SK-N-SH (cell line): Measurements from ENCODE around the gene POU4F3. TPM values are rescaled to one million over a fixed set of nuclear protein-coding genes. Genes with fewer than 3 reads are reported as not detected.

Experiments
- CTCF ChIA-PET: fragments of 300-600, 350-600 bp; formaldehyde crosslinking; extraction: SDS; loops from one replicate; lab custom pipeline; 2021; lab: Yijun Ruan, JAX
- POLR2A ChIA-PET: fragments of 350-600 bp; sonication (Branson Sonifier 250); formaldehyde crosslinking; extraction: SDS; loops from one replicate; lab custom pipeline; 2020; ENCODE audit warnings: antibody characterized with exemption, inconsistent platforms; lab: Yijun Ruan, JAX
- DNase-seq: peaks from one replicate; pipeline ENCODE4 v3.0.0; 2012
- H2AFZ ChIP-seq: fragments of 200-600 bp; sonication (generic); 2 replicates; pipeline ENCODE4 v1.8.1; 2016; ENCODE audit warnings: antibody characterized with exemption, mild to moderate bottlenecking, low read depth
- H3F3A ChIP-seq: fragments of 200-600 bp; sonication (generic); replicated peaks from 2 replicates; pipeline ENCODE3; 2016; ENCODE audit warnings: antibody characterized with exemption, mild to moderate bottlenecking; ENCODE audit not compliant: insufficient read depth
- H3K27ac ChIP-seq, 2 experiments: fragments of 200-500 bp in 1 of 2; fragments of 200-600 bp in 1 of 2; sonication (Bioruptor generic) in 1 of 2; sonication (generic), shearing (Covaris generic) in 1 of 2; 2 replicates each; pipeline versions ENCODE4 v1.5.1 to v1.6.1; 2014 to 2016; ENCODE audit warnings: low read depth in 2 of 2, inconsistent platforms in 1 of 2, low read length in 1 of 2, mild to moderate bottlenecking in 1 of 2, mixed read lengths in 1 of 2
- H3K27me3 ChIP-seq: fragments of 200-600 bp; sonication (generic), shearing (Covaris generic); 2 replicates; pipeline ENCODE4 v1.6.1; 2016; ENCODE audit warnings: mixed run types; ENCODE audit not compliant: insufficient read depth
- H3K36me3 ChIP-seq, 2 experiments: fragments of 200-500 bp in 1 of 2; fragments of 200-600 bp in 1 of 2; sonication (Bioruptor generic) in 1 of 2; sonication (generic) in 1 of 2; replicated peaks in 1 of 2; 2 replicates each; pipeline versions ENCODE3 to v1.5.1; 2014 to 2016; ENCODE audit warnings: low read length in 1 of 2, mild to moderate bottlenecking in 1 of 2; ENCODE audit not compliant: insufficient read depth in 2 of 2, control insufficient read depth in 1 of 2
- H3K4me1 ChIP-seq, 2 experiments: fragments of 200-500 bp in 1 of 2; fragments of 200-600 bp in 1 of 2; sonication (Bioruptor generic) in 1 of 2; sonication (generic), shearing (Covaris generic) in 1 of 2; 2 replicates each; pipeline versions ENCODE4 v1.5.1 to v1.6.1; 2014 to 2016; ENCODE audit warnings: low read depth in 1 of 2, low read length in 1 of 2, mixed run types in 1 of 2; ENCODE audit not compliant: insufficient read depth in 2 of 2, control insufficient read depth in 1 of 2
- H3K4me2 ChIP-seq: fragments of 200-600 bp; sonication (generic), shearing (Covaris generic); 2 replicates; pipeline ENCODE4 v1.6.1; 2017; ENCODE audit warnings: mixed run types
- H3K4me3 ChIP-seq, 2 experiments: fragments of 200-500 bp in 1 of 2; fragments of 200-600 bp in 1 of 2; sonication (Bioruptor generic) in 1 of 2; sonication (generic), shearing (Covaris generic) in 1 of 2; 2 replicates each; pipeline versions ENCODE4 v1.5.1 to v1.8.1; 2014 to 2016; ENCODE audit warnings: low read depth in 2 of 2, inconsistent platforms in 1 of 2, low read length in 1 of 2, mild to moderate bottlenecking in 1 of 2, mixed read lengths in 1 of 2, moderate library complexity in 1 of 2
- H3K79me2 ChIP-seq: fragments of 200-600 bp; sonication (generic); 2 replicates; pipeline ENCODE4 v1.8.1; 2017; ENCODE audit warnings: mild to moderate bottlenecking; ENCODE audit not compliant: insufficient read depth
- H3K9ac ChIP-seq: fragments of 200-600 bp; sonication (generic); 2 replicates; pipeline ENCODE4 v1.6.1; 2017; ENCODE audit warnings: mixed run types
- H3K9me2 ChIP-seq: fragments of 200-600 bp; sonication (generic); 2 replicates; pipeline ENCODE4 v1.6.1; 2017; ENCODE audit warnings: mixed run types
- H3K9me3 ChIP-seq: fragments of 200-600 bp; sonication (generic); 2 replicates; pipeline ENCODE4 v1.6.1; 2017; ENCODE audit warnings: mixed run types, mild to moderate bottlenecking, moderate library complexity
- H4K20me1 ChIP-seq: fragments of 200-600 bp; sonication (generic); 2 replicates; pipeline ENCODE4 v1.6.1; 2017; ENCODE audit warnings: mild to moderate bottlenecking, mixed run types; ENCODE audit not compliant: insufficient read depth
- EP300 ChIP-seq, 2 experiments: IDR thresholded peaks; 2 replicates each; pipeline versions ENCODE4 v1.4.0 to v1.6.1; 2012; ENCODE audit warnings: borderline replicate concordance in 1 of 2, low read depth in 1 of 2, low read length in 1 of 2
- FOSL2 ChIP-seq: IDR thresholded peaks from 2 replicates; pipeline ENCODE4 v1.4.0; 2012; ENCODE audit warnings: low read depth, mild to moderate bottlenecking, moderate library complexity, borderline replicate concordance
- FOXM1 ChIP-seq: IDR thresholded peaks from 2 replicates; pipeline ENCODE4 v1.4.0; 2012; ENCODE audit warnings: low read depth, mild to moderate bottlenecking
- GATA2 ChIP-seq: sonication (generic); formaldehyde crosslinking; IDR thresholded peaks from 2 replicates; pipeline ENCODE4 v1.5.0; 2020; ENCODE audit warnings: mild to moderate bottlenecking, missing genetic modification reagents
- IRF3 ChIP-seq: fragments of 150-350 bp; IDR thresholded peaks from 2 replicates; pipeline ENCODE4 v1.6.1; 2016; ENCODE audit warnings: mild to moderate bottlenecking, low read depth, low read length
- MAX ChIP-seq: IDR thresholded peaks from 2 replicates; pipeline ENCODE4 v1.4.0; 2012; ENCODE audit warnings: low read depth
- MEF2A ChIP-seq: IDR thresholded peaks from 2 replicates; pipeline ENCODE4 v1.4.0; 2012; ENCODE audit warnings: low read depth, borderline replicate concordance
- NFIC ChIP-seq: IDR thresholded peaks from 2 replicates; pipeline ENCODE4 v1.4.0; 2012; ENCODE audit warnings: borderline replicate concordance
- NRF1 ChIP-seq: IDR thresholded peaks from 2 replicates; pipeline ENCODE4 v1.6.1; 2012; ENCODE audit warnings: low read depth, mild to moderate bottlenecking, low read length
- PBX3 ChIP-seq: IDR thresholded peaks from 2 replicates; pipeline ENCODE4; 2012
- RAD21 ChIP-seq: IDR thresholded peaks from 2 replicates; pipeline ENCODE4 v1.6.1; 2012; ENCODE audit warnings: mild to moderate bottlenecking, low read length
- REST ChIP-seq: IDR thresholded peaks from 2 replicates; pipeline ENCODE4 v1.6.1; 2012; ENCODE audit warnings: mild to moderate bottlenecking, low read depth, low read length, moderate library complexity
- RXRA ChIP-seq: IDR thresholded peaks from 2 replicates; pipeline ENCODE4 v1.4.0; 2012; ENCODE audit warnings: low read depth, mild to moderate bottlenecking, borderline replicate concordance
- SIN3A ChIP-seq: IDR thresholded peaks from 2 replicates; pipeline ENCODE4 v1.6.1; 2012; ENCODE audit warnings: low read depth, mild to moderate bottlenecking, low read length, moderate library complexity, borderline replicate concordance
- SMC3 ChIP-seq: IDR thresholded peaks from 2 replicates; pipeline ENCODE4 v1.6.1; 2012; ENCODE audit warnings: low read depth, low read length, improper control_type of control experiment
- TAF1 ChIP-seq: IDR thresholded peaks from 2 replicates; pipeline ENCODE4 v1.6.1; 2012; ENCODE audit warnings: low read depth, mild to moderate bottlenecking, low read length, moderate library complexity, borderline replicate concordance
- USF1 ChIP-seq: IDR thresholded peaks from 2 replicates; pipeline ENCODE4 v1.4.0; 2012; ENCODE audit warnings: low read depth, borderline replicate concordance
- USF2 ChIP-seq: fragments of 150-350 bp; IDR thresholded peaks from 2 replicates; pipeline ENCODE4 v1.6.1; 2017; ENCODE audit warnings: antibody characterized with exemption, low read length, low read depth, borderline replicate concordance
- YY1 ChIP-seq: IDR thresholded peaks from 2 replicates; pipeline ENCODE4 v1.4.0; 2012; ENCODE audit warnings: low read depth, mild to moderate bottlenecking
- ZBTB33 ChIP-seq: IDR thresholded peaks from 2 replicates; pipeline ENCODE4 v1.4.0; 2012; ENCODE audit warnings: low read depth, borderline replicate concordance
- WGBS: methylation state at CpG from one replicate; pipeline ENCODE4 v1.1.6; 2017; ENCODE audit warnings: low lambda C conversion rate; 5-methylcytosine and 5-hydroxymethylcytosine counted together
- polyA plus RNA-seq, 3 experiments: library from polyadenylated mRNA; depleted of rRNA; stranded (reverse); fragments of >200 nt; gene quantifications; 2 replicates each; pipeline ENCODE4 v1.2.3, GENCODE V29; 2012

POU4F3 gene
- polyA plus RNA-seq, 1 of the 3 experiments (the other 2 are of a cell fraction), result 0.08 TPM

- no peak for TF ChIP-seq NRF1
- no peak for TF ChIP-seq MAX
- TF ChIP-seq USF2, result no peak
- TF ChIP-seq PBX3, result no peak
- no peak for TF ChIP-seq YY1
- TF ChIP-seq SMC3, result no peak
- TF ChIP-seq ZBTB33, result no peak
- TF ChIP-seq GATA2 (CRISPR knock-in tag), result no peak
- TF ChIP-seq FOSL2, result no peak
Observed at GRCh38 chr5:146313027-146313426, 25.6 kb upstream of the POU4F3 start (continued).

GRCh38 chr5:146321571-146321970 lies 17.1 kb upstream of the POU4F3 start:
- Histone ChIP-seq H3K4me1 (no peaks in the 10 kb centered on the region), H3K36me3 (no peaks in the 10 kb centered on the region), H2AFZ (no peak overlapping the region), H3F3A (no peaks in the 10 kb centered on the region), H3K9ac (no peak overlapping the region), H3K9me3 (no peaks in the 10 kb centered on the region), H3K79me2 (no peaks in the 10 kb centered on the region), H3K27ac (no peak overlapping the region), H3K27me3 (no peaks in the 10 kb centered on the region), H3K4me3 (no peak overlapping the region), H3K9me2 (no peaks in the 10 kb centered on the region), H3K4me2 (no peak overlapping the region), H4K20me1 (no peaks in the 10 kb centered on the region)
- ChIA-PET CTCF (interaction anchor here (1.7 kb wide), 1 partner anchor 12 kb away, joined by 3 read pairs; no protein-coding TSS in a partner anchor), POLR2A (no interaction called here)
- DNase-seq, result no peak
- 26% methylated on average over 1 of the region's 1 CpG for WGBS
- no peak for TF ChIP-seq IRF3
- TF ChIP-seq SIN3A, result no peak
- no peak for TF ChIP-seq MEF2A
- TF ChIP-seq NRF1, result no peak
- no peak for TF ChIP-seq RXRA
- TF ChIP-seq YY1, result no peak
- no peak for TF ChIP-seq REST
- no peak for TF ChIP-seq NFIC
- TF ChIP-seq USF1, result no peak
- no peak for TF ChIP-seq FOXM1
- no peak for TF ChIP-seq EP300 (IDR thresholded peaks at IDR 0.05; ENCODE audit: borderline replicate concordance in 1 of 2, low read depth in 1 of 2, low read length in 1 of 2)
- TF ChIP-seq TAF1, result no peak
- TF ChIP-seq USF2, result no peak
- no peak for TF ChIP-seq RAD21
